Measurements from ENCODE around the gene ZNF607. TPM values are rescaled to one million over a fixed set of nuclear protein-coding genes. Genes with fewer than 3 reads are reported as not detected.

Gene ZNF607
- total RNA-seq (2022; extraction: Qiagen RNA extraction; ENCODE audit: low read depth) = 3.9 to 5.7 TPM (median 5.5 TPM) in 5 replicates

GRCh38 chr19:37719111-37719926 lies at the start of gene ZNF607:
TSS of gene ZNF607 (minus strand) at chr19:37719761. CDS start at chr19:37711618, 8,143 bp downstream.

GRCh38 chr19:37655301-37655688 lies 64.3 kb downstream of the ZNF607 start, which contains the start of gene ZFP30:
TSS of gene ZFP30 (minus strand) at chr19:37655465. CDS start at chr19:37647822, 7,643 bp downstream.

Other genes starting within 250 kb of the ZNF607 start
- gene ZNF793, start 212.8 kb downstream of the ZNF607 start, total RNA-seq (2022; extraction: Qiagen RNA extraction; ENCODE audit: low read depth) = 0.08 TPM in 1 of 5 replicates, not detected in the others
- 0.41 to 1.4 TPM (median 0.99 TPM) in 5 replicates for gene ZNF571, start 125.0 kb downstream of the ZNF607 start, total RNA-seq (2022; extraction: Qiagen RNA extraction; ENCODE audit: low read depth)
- gene ZNF540, start 124.9 kb downstream of the ZNF607 start, total RNA-seq (2022; extraction: Qiagen RNA extraction; ENCODE audit: low read depth) = 0.18 TPM in 1 of 5 replicates, not detected in the others
- 5.8 to 8.5 TPM (median 7.7 TPM) in 5 replicates for gene ZFP30, start 64.3 kb downstream of the ZNF607 start, total RNA-seq (2022; extraction: Qiagen RNA extraction; ENCODE audit: low read depth)
- 1.8 to 2.5 TPM (median 2.1 TPM) in 5 replicates for gene ZNF573, start 59.8 kb upstream of the ZNF607 start, total RNA-seq (2022; extraction: Qiagen RNA extraction; ENCODE audit: low read depth)
- gene WDR87, start 186.8 kb upstream of the ZNF607 start, total RNA-seq (2022; extraction: Qiagen RNA extraction; ENCODE audit: low read depth) = not detected in 5 replicates
- gene SIPA1L3, start 187.4 kb upstream of the ZNF607 start, total RNA-seq (2022; extraction: Qiagen RNA extraction; ENCODE audit: low read depth) = 33.6 to 51.3 TPM (median 41.8 TPM) in 5 replicates